Measurements from ENCODE around the gene SUCLG1. TPM values are rescaled to one million over a fixed set of nuclear protein-coding genes. Genes with fewer than 3 reads are reported as not detected.

The SUCLG1 gene
- polyA plus RNA-seq, 1 donor (not counting 4 experiments of a cell fraction or from before 2014, with no cell fraction given) = 83.6 TPM

DNA sequence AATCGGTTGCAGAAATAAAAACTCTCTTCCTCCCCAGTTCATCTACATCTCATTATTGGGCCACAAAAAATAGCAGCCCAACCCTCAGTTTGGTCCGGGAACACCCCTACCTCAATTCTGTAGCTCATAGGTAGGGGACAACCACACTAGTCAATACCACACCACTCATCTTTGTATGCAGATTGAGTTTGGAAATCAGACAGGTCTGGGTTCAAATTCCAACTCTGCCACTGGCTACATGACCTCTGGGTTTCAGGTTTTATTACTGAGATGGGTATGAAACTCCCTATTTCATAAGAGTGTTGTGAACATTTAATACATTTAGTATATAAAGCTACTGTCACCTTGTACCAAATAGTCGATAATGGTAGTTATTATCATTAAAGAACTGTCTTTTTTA lies 2.2 kb upstream of the SUCLG1 start:
- no peak overlapping the region for H3K27ac ChIP-seq (ENCODE audit: control insufficient read depth, insufficient read depth, low read length)
- no peak overlapping the region for H3K9ac ChIP-seq (ENCODE audit: control insufficient read depth, extremely low read depth, insufficient read depth, low read length)
- no peaks in the 10 kb centered on the region for H3K9me3 ChIP-seq (ENCODE audit: control insufficient read depth, low read depth, low read length)
- dilution Hi-C loops (cut with MboI; ENCODE audit: extremely low pct_ligation_motif_present, low sequenced_read_pairs) = no loop called here
- no peak overlapping the region for H3K4me3 ChIP-seq (ENCODE audit: control insufficient read depth in 2 of 3, extremely low read depth in 1 of 3, insufficient read depth in 2 of 3, low read depth in 1 of 3, low read length in 3 of 3)
- peaks cover 11% of the 10 kb centered on the region for H3K4me1 ChIP-seq (ENCODE audit: control insufficient read depth, extremely low read depth, insufficient read depth, low read length)
- no peak for DNase-seq (ENCODE audit: low read depth, low spot score)
- FAIRE-seq = no peak
- TF ChIP-seq, protein P1, sequence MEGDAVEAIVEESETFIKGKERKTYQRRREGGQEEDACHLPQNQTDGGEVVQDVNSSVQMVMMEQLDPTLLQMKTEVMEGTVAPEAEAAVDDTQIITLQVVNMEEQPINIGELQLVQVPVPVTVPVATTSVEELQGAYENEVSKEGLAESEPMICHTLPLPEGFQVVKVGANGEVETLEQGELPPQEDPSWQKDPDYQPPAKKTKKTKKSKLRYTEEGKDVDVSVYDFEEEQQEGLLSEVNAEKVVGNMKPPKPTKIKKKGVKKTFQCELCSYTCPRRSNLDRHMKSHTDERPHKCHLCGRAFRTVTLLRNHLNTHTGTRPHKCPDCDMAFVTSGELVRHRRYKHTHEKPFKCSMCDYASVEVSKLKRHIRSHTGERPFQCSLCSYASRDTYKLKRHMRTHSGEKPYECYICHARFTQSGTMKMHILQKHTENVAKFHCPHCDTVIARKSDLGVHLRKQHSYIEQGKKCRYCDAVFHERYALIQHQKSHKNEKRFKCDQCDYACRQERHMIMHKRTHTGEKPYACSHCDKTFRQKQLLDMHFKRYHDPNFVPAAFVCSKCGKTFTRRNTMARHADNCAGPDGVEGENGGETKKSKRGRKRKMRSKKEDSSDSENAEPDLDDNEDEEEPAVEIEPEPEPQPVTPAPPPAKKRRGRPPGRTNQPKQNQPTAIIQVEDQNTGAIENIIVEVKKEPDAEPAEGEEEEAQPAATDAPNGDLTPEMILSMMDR (optimal IDR thresholded peaks at IDR 0.05 in 1 of 3, IDR thresholded peaks at IDR 0.05 in 1 of 3, conservative IDR thresholded peaks at IDR 0.05 in 1 of 3; ENCODE audit: extremely low read depth in 1 of 3, insufficient read depth in 2 of 3, low read length in 3 of 3) = no peak
- no peak for TF ChIP-seq EZH2 (IDR thresholded peaks at IDR 0.05; ENCODE audit: low read length)
- no peak overlapping the region for H3K4me2 ChIP-seq (ENCODE audit: control insufficient read depth, extremely low read depth, insufficient read depth, low read depth, low read length)
- no peaks in the 10 kb centered on the region for H4K20me1 ChIP-seq (ENCODE audit: control insufficient read depth, extremely low read depth, insufficient read depth, low read length)
- H3K9me1 ChIP-seq (ENCODE audit: control insufficient read depth, extremely low read depth, insufficient read depth, low read length) = no peaks in the 10 kb centered on the region
- peaks cover 19% of the 10 kb centered on the region for H3K79me2 ChIP-seq (ENCODE audit: control insufficient read depth, insufficient read depth, low read length)
- H2AFZ ChIP-seq (ENCODE audit: control insufficient read depth, low read length) = no peak overlapping the region
- no peaks in the 10 kb centered on the region for H3K36me3 ChIP-seq (ENCODE audit: control insufficient read depth in 2 of 2, extremely low read depth in 1 of 2, insufficient read depth in 2 of 2, low read length in 2 of 2)
- no peaks in the 10 kb centered on the region for H3K27me3 ChIP-seq (ENCODE audit: control insufficient read depth, extremely low read depth, insufficient read depth, low read length)

DNA sequence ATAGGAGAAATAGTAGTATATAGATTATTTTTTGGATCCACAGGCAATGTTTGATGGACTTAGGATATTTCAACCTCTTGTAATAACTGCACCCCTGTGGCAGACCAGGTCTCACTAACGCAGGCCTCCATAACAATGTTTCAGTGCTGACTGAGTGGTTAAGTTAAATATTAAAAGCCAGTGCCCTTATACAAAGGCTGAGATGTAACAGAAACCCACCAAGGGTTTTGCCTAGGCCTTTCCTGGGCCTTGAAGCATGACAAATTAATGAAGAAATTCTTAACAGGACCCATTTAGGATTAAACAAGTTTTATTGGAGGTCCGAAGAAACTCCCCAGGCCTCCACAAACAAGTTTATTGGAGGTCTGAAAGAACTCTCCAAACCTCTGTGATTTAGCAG lies 1.6 kb upstream of the SUCLG1 start:
- dilution Hi-C loops (cut with MboI; ENCODE audit: extremely low pct_ligation_motif_present, low sequenced_read_pairs) = no loop called here
- H3K79me2 ChIP-seq (ENCODE audit: control insufficient read depth, insufficient read depth, low read length) = peaks cover 24% of the 10 kb centered on the region
- H3K9me3 ChIP-seq (ENCODE audit: control insufficient read depth, low read depth, low read length) = no peaks in the 10 kb centered on the region
- no peak overlapping the region for H3K27ac ChIP-seq (ENCODE audit: control insufficient read depth, insufficient read depth, low read length)
- H3K27me3 ChIP-seq (ENCODE audit: control insufficient read depth, extremely low read depth, insufficient read depth, low read length) = no peaks in the 10 kb centered on the region
- H3K4me3 ChIP-seq (ENCODE audit: control insufficient read depth in 2 of 3, extremely low read depth in 1 of 3, insufficient read depth in 2 of 3, low read depth in 1 of 3, low read length in 3 of 3) = no peak overlapping the region
- H3K4me2 ChIP-seq (ENCODE audit: control insufficient read depth, extremely low read depth, insufficient read depth, low read depth, low read length) = no peak overlapping the region
- H4K20me1 ChIP-seq (ENCODE audit: control insufficient read depth, extremely low read depth, insufficient read depth, low read length) = no peaks in the 10 kb centered on the region
- DNase-seq (ENCODE audit: low read depth, low spot score) (no peak), FAIRE-seq (no peak)
- H3K9ac ChIP-seq (ENCODE audit: control insufficient read depth, extremely low read depth, insufficient read depth, low read length) = no peak overlapping the region
- no peak for TF ChIP-seq EZH2 (IDR thresholded peaks at IDR 0.05; ENCODE audit: low read length)
- TF ChIP-seq, protein P1 (optimal IDR thresholded peaks at IDR 0.05 in 1 of 3, IDR thresholded peaks at IDR 0.05 in 1 of 3, conservative IDR thresholded peaks at IDR 0.05 in 1 of 3; ENCODE audit: extremely low read depth in 1 of 3, insufficient read depth in 2 of 3, low read length in 3 of 3) = no peak
- peaks cover 11% of the 10 kb centered on the region for H3K4me1 ChIP-seq (ENCODE audit: control insufficient read depth, extremely low read depth, insufficient read depth, low read length)
- no peak overlapping the region for H2AFZ ChIP-seq (ENCODE audit: control insufficient read depth, low read length)
- H3K36me3 ChIP-seq (ENCODE audit: control insufficient read depth in 2 of 2, extremely low read depth in 1 of 2, insufficient read depth in 2 of 2, low read length in 2 of 2) = no peaks in the 10 kb centered on the region
- H3K9me1 ChIP-seq (ENCODE audit: control insufficient read depth, extremely low read depth, insufficient read depth, low read length) = no peaks in the 10 kb centered on the region
